Neutrophil (primary cell): ENCODE data around the gene DNM2.
A peak's percentile ranks its signal among the peaks of the same experiment; 100 is the strongest.

Experiments used
- H3K27ac ChIP-seq: fragments of 200-600 bp; sonication (generic); 2 replicates; pipeline ENCODE4 v1.5.1; 2016; ENCODE audit warnings: mild to moderate bottlenecking, moderate library complexity
- H3K27me3 ChIP-seq: fragments of 200-600 bp; sonication (generic); 2 replicates; pipeline ENCODE4 v1.6.0; 2016; ENCODE audit warnings: mild to moderate bottlenecking
- H3K36me3 ChIP-seq: fragments of 200-600 bp; sonication (generic); 2 replicates; pipeline ENCODE4 v1.5.1; 2017
- H3K4me1 ChIP-seq, 2 experiments: fragments of 200-600 bp in 1 of 2; sonication (generic) in 1 of 2; 1 replicate in 1 of 2; 2 replicates in 1 of 2; pipeline versions ENCODE4 v1.5.1 to v1.6.1; 2013 to 2016; ENCODE audit warnings: low read depth in 1 of 2, low read length in 1 of 2, mild to moderate bottlenecking in 1 of 2, moderate library complexity in 1 of 2; ENCODE audit not compliant: control insufficient read depth in 1 of 2, insufficient read depth in 1 of 2
- H3K4me3 ChIP-seq, 2 experiments: fragments of 200-600 bp in 1 of 2; sonication (generic) in 1 of 2; 1 replicate in 1 of 2; 2 replicates in 1 of 2; pipeline ENCODE4 v1.5.1; 2013 to 2016; ENCODE audit warnings: low read depth in 1 of 2, low read length in 1 of 2, mild to moderate bottlenecking in 1 of 2, moderate library complexity in 1 of 2
- H3K9me3 ChIP-seq: fragments of 200-600 bp; sonication (generic); 2 replicates; pipeline ENCODE4 v1.5.1; 2016
- TF ChIP-seq, protein P1 (sequence below): fragments of 200-600 bp; sonication (generic); IDR thresholded peaks from 2 replicates; pipeline ENCODE4 v1.5.1; 2016; ENCODE audit warnings: antibody characterized with exemption

Gene DNM2

DNA sequence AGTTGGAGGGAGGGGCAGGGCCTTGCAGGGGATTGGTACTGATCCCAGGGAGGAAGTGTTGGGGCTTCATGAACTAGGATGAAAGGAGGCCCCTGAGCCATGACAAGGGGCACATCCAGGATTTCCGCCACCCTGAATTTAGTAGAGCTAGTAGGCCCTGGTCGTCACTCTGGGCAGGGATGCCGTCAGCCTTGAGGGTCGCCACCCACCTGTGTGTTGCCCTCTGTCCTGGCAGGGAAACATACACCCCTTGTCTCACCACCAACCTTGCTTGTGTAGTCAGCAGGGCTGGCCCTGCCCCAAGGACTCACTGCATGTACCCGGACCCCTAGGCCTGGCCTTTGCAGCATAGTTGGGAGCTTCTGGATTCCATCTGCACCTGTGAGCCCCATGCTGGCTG lies 26.0 kb upstream of the DNM2 start:
- Histone ChIP-seq H3K36me3 (peaks cover 59% of the 10 kb centered on the region), H3K27ac (no peak overlapping the region), H3K4me3 (no peak overlapping the region), H3K9me3 (no peaks in the 10 kb centered on the region), H3K4me1 (peaks cover 11 to 14% of the 10 kb centered on the region in 2 experiments), H3K27me3 (peaks cover 23% of the 10 kb centered on the region)
- TF ChIP-seq, protein P1, sequence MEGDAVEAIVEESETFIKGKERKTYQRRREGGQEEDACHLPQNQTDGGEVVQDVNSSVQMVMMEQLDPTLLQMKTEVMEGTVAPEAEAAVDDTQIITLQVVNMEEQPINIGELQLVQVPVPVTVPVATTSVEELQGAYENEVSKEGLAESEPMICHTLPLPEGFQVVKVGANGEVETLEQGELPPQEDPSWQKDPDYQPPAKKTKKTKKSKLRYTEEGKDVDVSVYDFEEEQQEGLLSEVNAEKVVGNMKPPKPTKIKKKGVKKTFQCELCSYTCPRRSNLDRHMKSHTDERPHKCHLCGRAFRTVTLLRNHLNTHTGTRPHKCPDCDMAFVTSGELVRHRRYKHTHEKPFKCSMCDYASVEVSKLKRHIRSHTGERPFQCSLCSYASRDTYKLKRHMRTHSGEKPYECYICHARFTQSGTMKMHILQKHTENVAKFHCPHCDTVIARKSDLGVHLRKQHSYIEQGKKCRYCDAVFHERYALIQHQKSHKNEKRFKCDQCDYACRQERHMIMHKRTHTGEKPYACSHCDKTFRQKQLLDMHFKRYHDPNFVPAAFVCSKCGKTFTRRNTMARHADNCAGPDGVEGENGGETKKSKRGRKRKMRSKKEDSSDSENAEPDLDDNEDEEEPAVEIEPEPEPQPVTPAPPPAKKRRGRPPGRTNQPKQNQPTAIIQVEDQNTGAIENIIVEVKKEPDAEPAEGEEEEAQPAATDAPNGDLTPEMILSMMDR, result no peak

DNA sequence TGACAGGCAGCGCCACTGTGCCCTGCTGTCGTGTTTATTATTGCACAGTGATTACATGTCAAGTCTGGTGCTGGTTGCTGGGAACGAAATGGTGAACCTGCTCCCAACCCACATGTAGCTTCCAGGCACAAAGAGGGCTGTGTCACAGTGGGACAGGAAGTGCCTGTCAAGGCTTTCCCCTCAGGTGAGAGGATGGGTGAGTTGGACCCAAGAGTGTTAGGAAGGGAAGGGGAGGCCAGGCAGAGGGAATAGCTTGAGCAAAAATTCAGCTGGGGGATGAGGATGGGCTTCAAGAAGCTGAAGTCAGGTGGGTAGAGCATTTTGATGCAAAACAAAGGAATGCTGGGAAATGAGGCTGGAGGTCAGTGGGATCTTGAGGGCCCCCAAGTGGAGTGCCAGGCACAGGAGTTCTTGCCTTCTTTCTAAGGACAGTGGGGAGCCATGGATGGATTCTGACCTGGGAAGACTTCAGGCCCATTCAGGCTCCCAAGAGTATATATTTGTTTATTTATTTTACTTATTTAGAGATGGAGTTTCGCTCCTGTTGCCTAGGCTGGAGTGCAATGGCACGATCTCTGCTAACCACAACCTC lies 25.1 kb upstream of the DNM2 start:
- TF ChIP-seq, protein P1, result no peak
- Histone ChIP-seq H3K27ac (no peak overlapping the region), H3K4me1 (peaks cover 11 to 14% of the 10 kb centered on the region in 2 experiments), H3K27me3 (peaks cover 31% of the 10 kb centered on the region), H3K36me3 (peaks cover 50% of the 10 kb centered on the region), H3K4me3 (no peak overlapping the region), H3K9me3 (no peaks in the 10 kb centered on the region)

DNA sequence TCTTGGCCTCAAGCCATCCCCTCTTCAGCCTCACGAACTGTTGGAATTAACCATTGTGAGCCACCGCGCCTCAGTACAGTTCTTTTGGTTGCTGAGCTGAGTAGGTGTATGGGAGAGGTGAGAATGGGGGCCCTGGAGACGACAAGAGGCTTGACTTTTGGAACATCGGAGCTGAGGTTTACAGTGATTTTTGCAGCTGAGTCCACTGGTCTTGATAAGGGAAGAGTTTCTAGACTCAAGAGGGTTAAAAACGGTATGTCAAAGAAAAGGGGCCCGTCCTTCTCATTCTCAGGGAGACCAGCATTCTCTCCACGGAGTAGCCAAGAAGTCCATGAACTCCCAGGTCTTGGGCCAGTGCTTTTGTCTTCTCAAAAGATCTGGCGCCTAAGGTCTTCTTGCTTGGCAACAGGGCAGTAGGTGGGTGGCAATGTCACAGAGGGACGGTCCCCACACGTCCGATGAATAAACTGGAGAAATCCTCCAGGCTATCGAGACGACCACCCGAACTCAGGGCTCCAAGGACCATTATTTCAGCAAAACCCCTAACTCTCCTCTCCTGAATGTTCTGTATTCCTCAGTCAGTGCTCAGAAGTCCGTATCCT lies 23.1 kb upstream of the DNM2 start:
- no peaks in the 10 kb centered on the region for H3K9me3 ChIP-seq
- peaks cover 39% of the 10 kb centered on the region for H3K27me3 ChIP-seq
- peaks cover 30% of the 10 kb centered on the region for H3K36me3 ChIP-seq
- H3K4me1 ChIP-seq, result peaks cover 11 to 14% of the 10 kb centered on the region in 2 experiments
- no peak overlapping the region for H3K4me3 ChIP-seq
- TF ChIP-seq, protein P1, result no peak
- H3K27ac ChIP-seq, result no peak overlapping the region

DNA sequence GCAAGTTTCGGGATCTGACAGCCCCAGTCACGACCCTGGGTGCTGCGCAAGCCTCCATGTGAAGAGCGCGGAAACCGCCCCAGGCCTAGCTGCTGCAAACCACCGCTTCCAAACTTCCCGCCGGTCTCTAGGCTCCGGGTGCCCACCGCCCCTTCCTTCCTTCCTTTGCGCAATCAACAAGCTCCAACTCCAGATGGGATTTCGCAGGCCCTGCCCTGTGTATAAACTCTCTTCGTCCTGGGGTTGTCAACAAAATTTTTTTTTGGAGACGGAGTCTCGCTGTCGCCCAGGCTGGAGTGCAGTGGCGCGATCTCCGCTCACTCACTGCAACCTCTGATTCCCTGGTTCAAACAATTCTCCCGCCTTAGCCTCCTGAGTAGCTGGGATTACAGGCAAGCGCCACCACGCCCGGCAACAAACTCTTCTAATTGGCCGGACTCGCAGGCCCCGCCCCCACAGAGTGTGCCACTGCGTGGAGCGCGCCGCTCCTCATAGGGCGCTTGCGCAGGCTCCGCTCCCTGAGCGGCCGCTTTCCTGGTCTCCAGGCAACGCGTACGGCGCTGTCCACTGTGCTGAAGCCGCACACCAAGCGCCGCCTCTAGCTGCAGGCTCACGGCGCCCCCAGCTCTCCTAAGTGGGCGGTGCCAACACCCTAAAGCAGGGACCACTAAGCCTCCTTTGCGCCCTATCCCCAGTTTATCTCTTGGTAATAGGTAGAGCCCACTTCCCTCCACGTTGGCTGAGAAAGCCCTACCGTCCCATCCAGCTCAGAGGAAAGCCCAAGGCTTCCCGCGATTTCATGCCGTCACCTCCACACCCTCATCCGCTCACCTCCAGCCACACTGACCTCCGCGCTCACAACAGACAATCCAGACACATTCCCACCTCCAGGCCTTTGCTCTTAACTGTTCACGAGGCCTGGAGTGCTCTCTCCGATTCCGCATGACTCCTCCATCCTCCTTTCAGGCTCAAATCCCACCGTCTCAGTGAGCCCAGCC lies 22.2 kb upstream of the DNM2 start:
- Histone ChIP-seq H3K4me3 (peak overlapping the region; percentile 43 to 60), H3K27me3 (peaks cover 39% of the 10 kb centered on the region), H3K9me3 (no peaks in the 10 kb centered on the region), H3K4me1 (peaks cover 11 to 14% of the 10 kb centered on the region in 2 experiments), H3K27ac (no peak overlapping the region), H3K36me3 (peaks cover 21% of the 10 kb centered on the region)
- TF ChIP-seq, protein P1, result no peak

DNA sequence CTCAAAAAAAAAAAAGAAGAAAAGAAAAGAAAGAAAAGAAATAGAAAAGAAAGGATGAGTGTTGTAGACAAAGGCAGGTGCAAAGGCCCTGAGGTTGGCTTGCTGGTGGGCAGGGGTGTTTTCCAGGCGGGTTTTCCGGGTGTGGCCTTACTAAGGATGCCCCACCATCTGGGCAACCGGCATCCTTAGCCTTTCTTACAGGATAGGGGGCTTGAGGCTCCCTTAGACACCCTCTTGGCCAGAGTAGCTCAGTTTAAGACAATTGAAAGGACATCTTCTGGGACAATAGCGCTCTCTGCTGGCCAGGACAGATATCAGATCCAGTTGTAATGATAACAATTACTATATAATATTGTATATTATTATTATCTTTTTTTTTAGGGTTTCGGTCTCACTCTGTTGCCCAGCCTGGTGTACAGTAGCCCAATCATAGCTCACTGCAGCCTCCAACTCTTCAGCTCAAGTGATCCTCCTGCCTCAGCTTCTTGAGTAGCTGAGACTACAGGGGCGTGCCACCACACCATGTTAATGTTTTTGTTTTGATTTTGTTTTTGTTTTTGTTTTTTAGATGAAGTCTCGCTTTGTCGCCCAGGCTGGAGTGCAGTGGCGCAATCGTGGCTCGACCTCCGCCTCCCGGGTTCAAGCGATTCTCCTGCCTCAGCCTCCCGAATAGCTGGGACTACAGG lies 18.1 kb upstream of the DNM2 start:
- Histone ChIP-seq H3K27ac (no peak overlapping the region), H3K4me3 (no peak overlapping the region), H3K36me3 (no peaks in the 10 kb centered on the region), H3K27me3 (peaks cover 37% of the 10 kb centered on the region), H3K9me3 (no peaks in the 10 kb centered on the region), H3K4me1 (peaks cover 26 to 29% of the 10 kb centered on the region in 2 experiments)
- TF ChIP-seq, protein P1, result peak; percentile 53
